WI38 (cell line): ENCODE results near the gene PFKFB4.
"Not testable (repeated sequence)": the region's sequence is repeated elsewhere in the genome, so short reads cannot be mapped to it uniquely, and the experiment has no call there.

ENCODE experiments used
- H3K4me3 ChIP-seq: 2 replicates; pipeline ENCODE4 v1.5.1; 2011; ENCODE audit warnings: low read depth, mild to moderate bottlenecking, control low read depth, low read length
- CTCF ChIP-seq: IDR thresholded peaks from 2 replicates; pipeline ENCODE4 v1.5.1; 2012; ENCODE audit warnings: low read depth, mild to moderate bottlenecking, control low read depth, low read length

The PFKFB4 gene

GRCh38 chr3:48478626-48479555 is 77.7 kb downstream of the PFKFB4 start:
- no peak overlapping the region for H3K4me3 ChIP-seq
- TF ChIP-seq CTCF = no peak

GRCh38 chr3:48477959-48478520 is 78.6 kb downstream of the PFKFB4 start:
- no peak for TF ChIP-seq CTCF
- H3K4me3 ChIP-seq = no peak overlapping the region

- H3K4me3 ChIP-seq = no peak overlapping the region
- TF ChIP-seq CTCF = no peak
Observed at GRCh38 chr3:48476426-48477053, 80.1 kb downstream of the PFKFB4 start.

GRCh38 chr3:48475188-48475587 is 81.4 kb downstream of the PFKFB4 start:
- no peak for TF ChIP-seq CTCF

GRCh38 chr3:48474619-48475018 is 82.0 kb downstream of the PFKFB4 start:
- no peak overlapping the region for H3K4me3 ChIP-seq
- no peak for TF ChIP-seq CTCF

More at GRCh38 chr3:48475188-48475587, 81.4 kb downstream of the PFKFB4 start:
- H3K4me3 ChIP-seq = no peak overlapping the region

- H3K4me3 ChIP-seq = not testable (repeated sequence)
Observed at GRCh38 chr3:48474031-48474430, 82.6 kb downstream of the PFKFB4 start.

GRCh38 chr3:48473617-48473952 is 83.0 kb downstream of the PFKFB4 start:
- TF ChIP-seq CTCF = no peak
- no peak overlapping the region for H3K4me3 ChIP-seq
